HG03432 (cell line): ENCODE data around the gene INPP5B.
"Not testable (repeated sequence)": the region's sequence is repeated elsewhere in the genome, so short reads cannot be mapped to it uniquely, and the experiment has no call there.

Experiments used
- ATAC-seq: cut with Tn5 transposase; IDR thresholded peaks from one replicate; pipeline ENCODE4 v1.9.1; 2021; ENCODE audit warnings: mild to moderate bottlenecking, moderate library complexity; ENCODE audit not compliant: unreplicated experiment

The INPP5B gene

DNA sequence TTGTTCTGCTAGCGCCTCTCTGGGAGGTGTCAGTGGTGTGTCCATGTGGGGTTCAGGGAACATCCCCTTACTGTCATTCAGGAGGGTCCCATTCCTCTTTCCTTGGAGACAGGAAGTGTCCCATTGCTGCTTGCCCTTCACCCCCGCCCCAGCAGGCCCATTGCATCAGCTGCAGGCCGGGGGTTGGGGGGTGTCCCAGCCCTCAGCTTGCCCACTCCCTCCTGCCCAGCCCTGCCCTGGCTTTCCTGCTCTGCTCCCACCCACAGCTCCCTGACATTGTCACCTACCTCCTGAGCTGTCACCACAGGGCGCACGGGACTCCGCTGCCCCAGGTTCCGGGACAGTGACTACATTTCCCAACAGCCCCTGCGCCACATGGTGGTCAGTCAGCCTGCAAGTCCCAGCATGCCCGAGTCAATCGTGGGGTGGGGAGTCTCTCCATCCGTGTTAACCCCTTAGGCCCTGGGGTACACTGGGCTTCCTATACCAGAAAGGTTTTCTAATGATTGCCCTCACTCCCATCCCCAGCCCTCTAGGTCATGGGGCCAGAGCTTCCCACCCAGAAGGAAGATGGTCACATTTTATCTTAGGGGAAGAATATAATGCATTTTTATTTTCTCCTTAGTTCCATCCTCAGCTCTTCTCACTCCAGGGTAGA, at the start of gene INPP5B:
TSS of gene INPP5B (minus strand) at position 351 of the 658 bp plus-strand sequence. CDS start 745 bp downstream, outside the sequence.
- peak; percentile 83 for ATAC-seq

DNA sequence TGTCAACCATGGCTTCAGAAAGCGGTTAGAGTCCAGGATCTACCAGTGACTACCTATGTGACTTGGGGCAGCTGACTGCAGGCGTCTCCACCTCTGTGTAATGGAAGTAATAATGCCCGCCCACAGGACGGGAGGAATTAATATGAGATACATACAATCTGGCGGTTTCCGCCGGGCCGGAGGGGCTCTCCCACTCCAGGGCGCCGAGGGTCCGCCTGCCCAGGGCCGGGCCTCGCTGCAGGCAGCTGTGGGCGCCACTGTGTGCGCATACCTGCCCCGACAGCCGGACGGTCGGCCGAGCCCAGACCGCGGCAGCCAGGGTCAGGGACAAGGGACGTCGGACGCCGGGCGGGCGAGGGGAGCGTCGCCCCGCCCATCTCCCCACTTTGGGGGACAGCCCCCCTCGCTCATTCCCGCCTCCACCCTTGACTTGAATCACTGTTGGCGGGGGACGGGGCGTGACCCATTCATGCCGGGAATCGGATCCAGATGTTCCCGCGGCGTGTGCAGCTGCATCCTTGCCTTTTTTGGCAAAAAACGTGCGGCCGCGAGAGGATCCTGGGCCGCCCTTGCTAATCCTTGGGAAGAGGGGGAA, 49.0 kb upstream of the INPP5B start:
- no peak for ATAC-seq

DNA sequence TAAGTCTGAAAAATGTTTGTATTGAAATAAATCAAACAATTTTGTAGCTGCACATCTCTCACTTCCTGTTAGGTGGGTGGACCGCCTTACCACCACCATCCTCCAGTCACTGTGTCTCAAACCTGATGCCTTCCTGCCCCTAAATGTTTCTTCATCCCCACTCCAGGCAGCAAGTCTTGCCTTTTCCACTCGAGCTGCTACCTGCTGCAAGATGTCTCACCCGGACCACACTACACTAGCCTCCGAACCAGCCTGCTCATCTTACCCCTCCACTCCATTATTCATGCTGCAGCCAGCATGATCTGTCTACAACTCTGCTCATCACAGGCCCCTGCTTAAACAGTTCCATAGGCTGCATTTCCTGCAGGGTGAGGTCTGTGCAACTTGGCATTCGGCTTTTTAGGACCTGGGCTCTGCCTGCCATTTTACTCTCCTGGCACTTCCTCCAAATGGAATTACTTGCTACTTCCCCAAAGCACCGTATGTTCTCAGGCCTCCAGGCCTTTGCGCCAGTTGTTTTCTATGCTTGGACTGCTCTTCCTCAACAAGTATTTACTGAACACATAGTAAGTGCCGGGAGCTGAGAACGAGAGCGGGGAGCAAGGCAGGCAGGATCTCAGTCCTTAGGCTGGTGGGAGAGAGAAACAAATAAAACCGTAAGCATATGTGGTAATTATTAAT, 48.2 kb upstream of the INPP5B start:
- no peak for ATAC-seq

DNA sequence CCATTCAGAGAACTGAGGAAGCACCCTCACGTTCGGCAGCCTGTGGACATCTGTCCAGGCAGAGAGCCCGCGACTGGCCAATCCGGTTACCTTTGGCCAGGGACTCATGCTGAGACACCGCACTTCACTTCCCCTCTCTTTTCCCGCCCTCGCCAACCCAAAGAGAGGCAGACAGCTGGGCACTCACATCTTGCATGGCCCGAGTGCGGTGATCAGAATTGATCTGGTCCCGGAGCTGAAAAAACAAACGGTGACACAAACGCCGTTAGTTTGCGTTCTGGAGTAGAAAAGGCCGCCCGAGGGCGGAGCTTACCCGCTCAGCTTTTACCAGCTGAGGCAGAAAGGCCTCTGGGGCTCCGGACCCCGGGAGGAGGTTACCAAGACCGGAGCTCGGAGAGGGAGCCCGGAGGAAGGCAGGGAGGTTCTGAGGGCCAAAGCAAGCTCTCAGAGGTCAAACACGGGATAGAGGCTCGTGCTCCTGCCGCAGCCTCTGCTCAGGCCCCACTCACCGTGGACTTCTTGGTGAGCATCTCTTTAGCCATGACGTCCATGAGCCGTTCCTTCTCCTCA, 42.6 kb upstream of the INPP5B start:
- peak; percentile 12 for ATAC-seq

- no peak for ATAC-seq
Measured at GRCh38 chr1:37987679-37988078, 40.8 kb upstream of the INPP5B start.

DNA sequence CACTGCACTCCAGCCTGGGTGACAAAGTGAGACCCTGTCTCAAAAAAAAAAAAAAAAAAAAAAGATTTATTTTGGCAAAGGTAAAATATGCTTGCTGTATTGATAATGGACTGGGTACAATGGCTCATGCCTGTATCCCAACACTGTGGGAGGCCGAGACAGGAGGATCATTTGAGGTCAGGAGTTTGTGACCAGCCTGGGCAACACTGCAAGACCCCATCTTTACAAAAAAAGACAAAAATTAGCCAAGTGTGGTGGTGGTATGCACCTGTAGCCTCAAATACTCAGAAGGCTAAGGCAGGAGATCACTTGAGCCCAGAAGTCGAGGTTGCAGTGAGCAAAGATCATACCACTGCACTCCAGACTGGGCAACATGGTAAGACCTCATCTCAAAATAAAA, 36.7 kb upstream of the INPP5B start:
- ATAC-seq: no peak

DNA sequence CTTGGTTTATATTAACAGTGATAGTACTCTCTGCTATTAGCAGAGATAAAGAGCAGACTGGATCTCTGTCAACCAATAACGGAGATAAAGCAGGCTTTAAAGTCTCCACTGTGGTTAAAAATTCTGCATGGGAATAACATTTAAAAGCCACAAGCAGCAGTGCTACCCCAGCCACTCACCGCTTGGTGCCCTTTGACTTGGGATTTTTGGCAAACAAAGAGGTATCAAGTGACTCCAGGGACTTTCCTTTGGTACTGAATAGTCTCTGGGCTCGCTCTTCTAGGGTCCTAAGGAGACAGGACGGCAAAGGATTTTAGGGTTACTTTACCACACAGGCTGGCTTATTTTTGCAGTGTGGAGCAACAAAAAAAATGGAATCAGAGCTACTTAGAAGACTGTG, 31.7 kb upstream of the INPP5B start:
- no peak for ATAC-seq

- not testable (repeated sequence) for ATAC-seq
Measured at GRCh38 chr1:37975083-37975482, 28.2 kb upstream of the INPP5B start.

- no peak for ATAC-seq
Measured at GRCh38 chr1:37974567-37974966, 27.7 kb upstream of the INPP5B start.

DNA sequence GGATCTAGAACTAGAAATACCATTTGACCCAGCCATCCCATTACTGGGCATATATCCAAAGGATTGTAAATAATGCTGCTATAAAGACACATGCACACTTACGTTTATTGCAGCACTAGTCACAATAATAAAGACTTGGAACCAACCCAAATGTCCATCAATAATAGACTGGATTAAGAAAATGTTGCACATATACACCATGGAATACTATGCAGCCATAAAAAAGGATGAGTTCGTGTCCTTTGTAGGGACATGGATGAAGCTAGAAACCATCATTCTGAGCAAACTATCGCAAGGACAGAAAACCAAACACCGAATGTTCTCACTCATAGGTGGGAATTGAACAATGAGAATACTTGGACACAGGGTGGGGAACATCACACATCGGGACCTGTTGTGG, 26.8 kb upstream of the INPP5B start:
- ATAC-seq: not testable (repeated sequence)

DNA sequence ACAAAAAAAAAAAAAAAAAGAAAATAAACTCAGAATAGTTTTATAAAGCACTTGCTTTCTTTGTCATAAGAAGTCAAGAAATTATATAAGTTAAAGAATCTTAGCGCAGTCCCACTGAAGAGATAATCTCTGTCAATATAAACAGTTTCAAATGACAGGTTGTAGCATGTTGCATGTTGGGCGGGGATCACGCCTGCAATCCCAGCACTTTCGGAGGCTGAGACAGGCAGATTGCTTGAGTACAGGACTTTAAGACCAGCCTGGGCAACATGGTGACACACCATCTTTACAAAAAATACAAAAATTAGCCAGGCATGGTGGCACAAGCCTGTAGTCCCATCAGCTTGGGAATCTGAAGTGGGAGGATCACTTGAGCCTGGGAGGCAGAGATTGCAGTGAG, 18.4 kb upstream of the INPP5B start:
- no peak for ATAC-seq

- not testable (repeated sequence) for ATAC-seq
Measured at GRCh38 chr1:37964106-37964505, 17.3 kb upstream of the INPP5B start.

DNA sequence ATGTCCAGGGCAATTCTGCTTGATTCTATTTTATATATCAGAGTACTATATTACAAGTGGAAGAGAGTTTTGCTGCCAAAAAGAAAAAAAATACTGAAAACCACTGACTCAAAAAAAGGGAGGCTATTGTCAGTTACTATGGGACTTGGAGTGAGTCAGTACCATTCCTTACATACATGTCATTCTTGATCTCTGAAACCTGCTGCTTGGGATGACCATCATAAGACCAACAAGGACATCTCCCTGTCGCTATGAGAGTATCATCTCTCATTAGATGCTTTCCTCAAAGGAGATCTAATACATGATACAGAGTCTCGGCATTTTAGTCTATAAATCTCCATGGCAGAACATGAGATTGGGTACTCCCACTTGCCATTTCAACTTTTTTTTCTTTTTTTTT, 11.8 kb upstream of the INPP5B start:
- ATAC-seq: no peak

DNA sequence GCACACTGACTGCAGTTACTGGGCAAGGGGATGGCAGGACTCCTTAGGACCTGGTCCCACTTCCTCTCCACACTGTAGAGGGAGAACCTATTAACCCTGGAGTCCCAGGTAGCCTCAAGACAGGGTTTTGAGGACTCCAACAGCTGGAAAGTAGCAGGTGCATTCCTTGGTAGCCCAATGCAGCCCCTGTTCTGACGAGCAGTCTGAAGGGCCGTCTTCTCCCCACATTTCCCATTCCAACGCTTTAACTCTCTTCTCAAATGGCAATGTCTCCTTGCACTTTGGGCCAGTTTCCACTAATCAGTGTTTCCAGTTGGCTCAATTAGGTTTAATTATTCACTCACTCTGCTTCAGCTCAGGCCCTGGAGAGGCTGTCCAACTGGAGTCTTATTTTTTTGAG, 8.8 kb upstream of the INPP5B start:
- ATAC-seq: no peak

- ATAC-seq: no peak
Measured at GRCh38 chr1:37954316-37954971, 7.6 kb upstream of the INPP5B start.

- ATAC-seq: no peak
Measured at GRCh38 chr1:37952738-37953137, 5.9 kb upstream of the INPP5B start.

- ATAC-seq: no peak
Measured at GRCh38 chr1:37951783-37952624, 5.2 kb upstream of the INPP5B start.

DNA sequence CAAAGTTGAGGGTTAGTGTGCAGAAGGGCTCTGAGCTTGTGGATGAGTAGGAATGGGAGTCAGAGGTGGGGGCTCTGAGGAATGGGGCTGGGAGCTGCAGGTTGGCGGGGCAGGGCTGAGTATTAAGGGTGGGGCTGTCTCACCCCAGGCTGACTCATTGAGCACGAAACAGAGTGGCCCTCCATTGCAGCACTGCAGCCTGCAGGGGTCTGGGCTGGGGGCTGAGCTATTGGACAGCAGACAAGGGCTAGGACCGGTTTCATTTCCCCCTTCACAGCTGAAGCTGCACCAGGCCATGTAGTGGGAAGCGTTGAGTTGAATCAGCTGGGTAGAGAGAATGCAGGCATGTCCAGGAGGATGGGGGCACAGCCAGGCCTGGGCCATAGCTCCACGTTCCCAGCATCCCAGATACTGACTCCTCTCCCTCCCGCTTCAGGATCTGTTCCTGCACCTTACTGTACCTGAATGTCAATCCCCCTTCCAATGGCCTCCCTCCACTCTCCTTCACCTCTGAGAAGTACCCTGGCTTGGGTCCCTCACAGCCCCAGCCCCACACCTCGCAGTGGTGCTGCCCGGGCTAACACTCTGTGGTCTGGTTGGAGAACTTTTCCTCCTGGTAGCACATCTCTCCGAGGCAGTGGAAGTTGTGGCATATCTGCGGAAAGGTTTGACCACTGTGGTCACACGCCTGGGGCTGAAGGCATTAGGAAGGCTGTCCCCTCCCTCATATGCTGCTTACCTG, 4.4 kb upstream of the INPP5B start:
- no peak for ATAC-seq

- no peak for ATAC-seq
Measured at GRCh38 chr1:37949524-37950152, 2.8 kb upstream of the INPP5B start.
